Activated T-cell treated with anti-CD3 and anti-CD28 coated beads, Interleukin-2, amount 50 U/mL, for 24 hours (primary cell): ENCODE results near the gene LIG3.
"Not testable (repeated sequence)": the region's sequence is repeated elsewhere in the genome, so short reads cannot be mapped to it uniquely, and the experiment has no call there.

ENCODE experiments used
- DNase-seq: peaks from one replicate; pipeline ENCODE4 v3.0.0-alpha.2; 2020
- H3K27ac Mint-ChIP-seq: 2 replicates; pipeline ENCODE4 v1.8.0; 2020; ENCODE audit warnings: mild to moderate bottlenecking, mixed read lengths
- H3K27me3 Mint-ChIP-seq: 2 replicates; pipeline ENCODE4 v1.8.0; 2020; ENCODE audit warnings: mixed read lengths
- H3K36me3 Mint-ChIP-seq: 2 replicates; pipeline ENCODE4 v1.8.0; 2020; ENCODE audit warnings: low read depth, mixed read lengths
- H3K4me1 Mint-ChIP-seq: 2 replicates; pipeline ENCODE4 v1.8.0; 2020; ENCODE audit warnings: low read depth, mixed read lengths
- H3K4me3 Mint-ChIP-seq: 2 replicates; pipeline ENCODE4 v1.8.0; 2020; ENCODE audit warnings: mild to moderate bottlenecking, moderate library complexity, mixed read lengths
- H3K9me3 Mint-ChIP-seq: 2 replicates; pipeline ENCODE4 v1.8.0; 2020; ENCODE audit warnings: mixed read lengths

Gene LIG3

GRCh38 chr17:34980353-34980680, at the start of gene LIG3:
LIG3 (plus strand) TSS chr17:34980512; CDS start chr17:34983006, 2,494 bp downstream.
- Mint-ChIP-seq H3K27ac (peak within 1 kb of the TSS; percentile 99), H3K27me3 (no peaks in the 10 kb centered on the region), H3K4me1 (peaks cover 50% of the 10 kb centered on the region), H3K9me3 (no peaks in the 10 kb centered on the region), H3K4me3 (peak within 1 kb of the TSS; percentile 91), H3K36me3 (peaks cover 42% of the 10 kb centered on the region)
- DNase-seq, result peak; percentile 97

GRCh38 chr17:34950780-34951179, 29.5 kb upstream of the LIG3 start:
- H3K27ac Mint-ChIP-seq, DNase-seq, H3K4me1 Mint-ChIP-seq, H3K4me3 Mint-ChIP-seq, H3K36me3 Mint-ChIP-seq, H3K9me3 Mint-ChIP-seq, H3K27me3 Mint-ChIP-seq: not testable (repeated sequence)

GRCh38 chr17:34958438-34958837, 21.9 kb upstream of the LIG3 start:
- H3K27ac Mint-ChIP-seq, result no peak overlapping the region
- no peak overlapping the region for H3K4me3 Mint-ChIP-seq
- H3K4me1 Mint-ChIP-seq, result peaks cover 23% of the 10 kb centered on the region
- H3K9me3 Mint-ChIP-seq, result no peaks in the 10 kb centered on the region
- no peak for DNase-seq
- H3K27me3 Mint-ChIP-seq, result no peaks in the 10 kb centered on the region
- peaks cover 26% of the 10 kb centered on the region for H3K36me3 Mint-ChIP-seq

- H3K4me3 Mint-ChIP-seq, result peak within 1 kb of the TSS; percentile 99
- H3K36me3 Mint-ChIP-seq, result peaks cover 54% of the 10 kb centered on the region
- H3K4me1 Mint-ChIP-seq, result peaks cover 35% of the 10 kb centered on the region
- no peaks in the 10 kb centered on the region for H3K27me3 Mint-ChIP-seq
- peak within 1 kb of the TSS; percentile 100 for H3K27ac Mint-ChIP-seq
- no peaks in the 10 kb centered on the region for H3K9me3 Mint-ChIP-seq
- DNase-seq, result peak; percentile 90
These were observed 19.0 kb upstream of the LIG3 start, which contains the start of the genes CCT6B and ZNF830 for GRCh38 chr17:34961093-34961911. CCT6B (minus strand) TSS chr17:34961460; CDS start chr17:34961393, 67 bp downstream. ZNF830 (plus strand) TSS chr17:34961540; CDS start chr17:34961567, 27 bp downstream.

GRCh38 chr17:34974179-34974578, 6.1 kb upstream of the LIG3 start:
- Mint-ChIP-seq H3K4me3 (no peak overlapping the region), H3K4me1 (peaks cover 23% of the 10 kb centered on the region), H3K27me3 (no peaks in the 10 kb centered on the region), H3K27ac (peak overlapping the region; percentile 5), H3K36me3 (peaks cover 7% of the 10 kb centered on the region), H3K9me3 (no peaks in the 10 kb centered on the region)
- DNase-seq, result no peak

DNA sequence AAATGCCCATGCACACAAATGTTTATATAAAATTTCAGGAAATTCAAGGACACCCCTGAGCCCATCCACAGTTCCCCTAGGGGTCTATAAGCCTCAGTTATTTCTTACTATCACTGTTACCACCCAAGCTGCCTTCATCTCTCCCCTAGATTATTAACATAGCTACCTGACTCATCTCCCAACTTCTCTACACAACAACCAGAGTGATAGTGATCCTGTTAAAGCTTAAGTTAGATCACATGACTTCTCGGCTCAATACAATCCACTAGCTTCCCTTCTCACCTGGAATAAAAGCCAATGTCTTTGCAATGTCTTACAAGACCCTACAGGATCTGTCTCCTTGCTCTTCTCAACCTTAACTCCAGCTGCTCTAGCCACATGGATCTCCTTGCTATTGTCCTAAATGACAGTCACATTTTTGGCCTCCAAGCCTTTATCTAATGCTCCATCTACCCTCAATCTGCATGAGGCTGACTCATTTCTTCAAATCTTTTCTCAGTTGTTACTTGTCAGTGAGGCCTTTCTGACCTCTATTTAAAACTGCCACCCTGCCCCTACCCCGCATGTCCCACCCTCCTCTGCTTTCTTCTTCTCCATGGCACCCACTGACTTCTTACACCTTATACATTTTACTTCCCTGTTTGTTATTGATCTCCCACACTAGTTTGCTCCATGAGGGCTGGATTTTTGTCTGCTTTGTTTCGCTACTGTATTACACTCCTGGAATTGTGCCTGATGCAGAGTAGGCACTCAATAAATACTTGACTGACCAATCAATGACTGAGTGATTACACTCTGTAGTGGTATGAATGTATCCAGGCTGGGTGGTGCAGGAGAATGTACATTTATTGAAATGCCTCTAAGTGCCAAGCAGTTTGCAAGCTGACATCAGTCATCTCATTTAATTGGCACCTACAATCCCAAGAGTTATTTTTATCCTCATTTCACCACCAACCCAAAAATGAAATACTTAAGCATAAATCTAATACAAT, 5.2 kb upstream of the LIG3 start:
- DNase-seq, result no peak
- H3K36me3 Mint-ChIP-seq, result peaks cover 4% of the 10 kb centered on the region
- H3K9me3 Mint-ChIP-seq, result no peaks in the 10 kb centered on the region
- peaks cover 32% of the 10 kb centered on the region for H3K4me1 Mint-ChIP-seq
- no peak overlapping the region for H3K4me3 Mint-ChIP-seq
- H3K27ac Mint-ChIP-seq, result peak overlapping the region; percentile 26
- H3K27me3 Mint-ChIP-seq, result no peaks in the 10 kb centered on the region

GRCh38 chr17:34979153-34979552, 1.2 kb upstream of the LIG3 start:
- DNase-seq, result no peak
- peak overlapping the region; percentile 91 for H3K4me3 Mint-ChIP-seq
- H3K27me3 Mint-ChIP-seq, result no peaks in the 10 kb centered on the region
- peaks cover 31% of the 10 kb centered on the region for H3K36me3 Mint-ChIP-seq
- H3K9me3 Mint-ChIP-seq, result no peaks in the 10 kb centered on the region
- peak overlapping the region; percentile 99 for H3K27ac Mint-ChIP-seq
- H3K4me1 Mint-ChIP-seq, result peaks cover 54% of the 10 kb centered on the region

DNA sequence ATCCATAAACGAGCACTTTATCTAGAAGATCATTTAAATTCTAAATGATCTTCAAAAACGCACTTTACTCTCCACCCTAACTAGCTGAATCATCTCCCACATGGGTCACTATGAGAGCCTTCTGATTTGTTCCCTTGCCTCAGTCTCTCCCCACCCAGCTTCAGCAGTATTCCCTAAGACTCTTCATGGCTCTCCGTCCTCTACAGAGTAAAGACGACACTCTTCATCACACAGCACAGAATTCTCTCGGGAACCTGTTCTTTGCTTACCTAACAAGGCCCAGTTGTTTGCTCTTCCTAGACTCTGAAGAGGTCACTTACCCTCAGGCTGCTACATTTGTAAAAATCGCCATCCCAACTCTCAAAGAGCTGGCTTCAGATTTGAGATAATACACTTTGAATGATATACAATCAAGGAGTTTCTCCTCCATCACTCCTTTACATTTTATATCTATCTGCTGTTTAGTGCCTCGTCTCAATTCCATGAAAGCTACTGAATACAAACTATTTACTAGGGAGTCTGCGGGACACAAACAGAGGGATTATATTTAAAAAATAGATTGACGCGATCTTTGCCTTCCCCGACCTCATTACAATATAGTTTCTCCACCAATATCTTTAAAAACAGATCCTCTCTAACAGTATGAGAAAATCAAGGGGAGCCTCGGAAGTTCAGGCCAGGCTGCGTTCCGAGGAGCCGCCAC, 511 bp upstream of the LIG3 start:
- no peak for DNase-seq
- peaks cover 52% of the 10 kb centered on the region for H3K4me1 Mint-ChIP-seq
- H3K27ac Mint-ChIP-seq, result peak overlapping the region; percentile 99

GRCh38 chr17:34980681-34981537, 597 bp downstream of the LIG3 start:
- Mint-ChIP-seq H3K27me3 (no peaks in the 10 kb centered on the region), H3K9me3 (no peaks in the 10 kb centered on the region), H3K27ac (peak overlapping the region; percentile 96), H3K4me1 (peaks cover 54% of the 10 kb centered on the region), H3K36me3 (peaks cover 48% of the 10 kb centered on the region), H3K4me3 (peak overlapping the region; percentile 89)
- no peak for DNase-seq

More for the DNA sequence above, 511 bp upstream of the LIG3 start:
- H3K4me3 Mint-ChIP-seq, result peak overlapping the region; percentile 91
- H3K9me3 Mint-ChIP-seq, result no peaks in the 10 kb centered on the region
- H3K27me3 Mint-ChIP-seq, result no peaks in the 10 kb centered on the region
- peaks cover 37% of the 10 kb centered on the region for H3K36me3 Mint-ChIP-seq

DNA sequence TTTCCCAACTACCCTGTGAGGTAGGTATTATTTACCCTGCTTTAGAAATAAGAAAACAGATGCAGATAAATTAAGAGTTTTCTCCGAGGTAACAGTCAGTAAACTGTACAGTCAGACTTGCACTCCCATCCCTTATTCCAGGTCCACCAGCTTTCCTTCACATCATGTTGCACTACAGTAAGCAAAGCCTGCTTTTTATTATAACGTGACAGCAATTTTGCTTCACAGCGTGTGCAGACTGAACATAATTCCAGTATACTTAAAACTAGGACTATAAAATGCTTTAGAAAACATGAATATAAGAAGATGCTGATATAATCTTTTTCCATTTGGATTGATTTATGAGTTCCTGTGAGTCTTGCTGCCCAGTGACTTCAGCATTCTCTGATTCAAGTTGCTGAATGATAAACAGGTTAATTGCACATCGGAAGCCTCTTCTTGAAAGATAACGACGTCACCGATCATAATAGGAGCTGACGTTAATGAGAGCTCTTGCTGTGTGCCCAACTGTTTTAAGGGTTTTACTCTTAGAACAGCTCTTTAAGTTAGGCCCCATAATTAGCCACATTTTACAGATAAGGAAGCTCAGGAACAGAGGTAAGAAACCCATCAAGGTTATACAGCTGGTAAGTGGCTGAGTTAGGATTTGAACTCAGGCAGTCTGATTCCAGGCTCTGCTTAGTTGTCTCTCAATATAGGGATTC, 1.4 kb downstream of the LIG3 start:
- H3K4me1 Mint-ChIP-seq, result peaks cover 55% of the 10 kb centered on the region
- no peaks in the 10 kb centered on the region for H3K9me3 Mint-ChIP-seq
- H3K36me3 Mint-ChIP-seq, result peaks cover 56% of the 10 kb centered on the region

DNA sequence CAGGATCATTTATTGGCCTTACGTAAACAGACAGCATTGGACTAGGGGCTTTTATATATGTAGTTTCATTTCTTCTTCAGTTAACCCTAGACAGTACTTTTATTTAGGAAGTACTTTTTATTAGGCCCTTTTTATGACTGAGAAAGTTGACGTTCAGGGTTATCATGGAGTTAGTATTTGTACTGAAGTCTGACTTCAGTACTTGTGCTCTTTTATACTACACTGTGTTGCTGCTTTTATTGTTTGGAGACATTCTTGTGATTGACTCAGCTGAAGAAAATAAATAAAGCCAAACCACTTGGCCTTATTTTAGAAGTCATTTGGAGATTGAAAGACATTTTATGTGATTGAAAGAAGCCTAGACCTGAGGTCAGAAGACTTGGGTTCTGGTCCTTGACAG, 6.9 kb downstream of the LIG3 start:
- DNase-seq, result no peak
- H3K4me1 Mint-ChIP-seq, result peaks cover 34% of the 10 kb centered on the region
- H3K36me3 Mint-ChIP-seq, result peaks cover 94% of the 10 kb centered on the region
- H3K9me3 Mint-ChIP-seq, result no peaks in the 10 kb centered on the region
- H3K27me3 Mint-ChIP-seq, result no peaks in the 10 kb centered on the region
- no peak overlapping the region for H3K4me3 Mint-ChIP-seq
- H3K27ac Mint-ChIP-seq, result no peak overlapping the region

More for the DNA sequence above, 1.4 kb downstream of the LIG3 start:
- H3K27ac Mint-ChIP-seq, result peak overlapping the region; percentile 96
- no peak for DNase-seq
- no peaks in the 10 kb centered on the region for H3K27me3 Mint-ChIP-seq
- peak overlapping the region; percentile 89 for H3K4me3 Mint-ChIP-seq

DNA sequence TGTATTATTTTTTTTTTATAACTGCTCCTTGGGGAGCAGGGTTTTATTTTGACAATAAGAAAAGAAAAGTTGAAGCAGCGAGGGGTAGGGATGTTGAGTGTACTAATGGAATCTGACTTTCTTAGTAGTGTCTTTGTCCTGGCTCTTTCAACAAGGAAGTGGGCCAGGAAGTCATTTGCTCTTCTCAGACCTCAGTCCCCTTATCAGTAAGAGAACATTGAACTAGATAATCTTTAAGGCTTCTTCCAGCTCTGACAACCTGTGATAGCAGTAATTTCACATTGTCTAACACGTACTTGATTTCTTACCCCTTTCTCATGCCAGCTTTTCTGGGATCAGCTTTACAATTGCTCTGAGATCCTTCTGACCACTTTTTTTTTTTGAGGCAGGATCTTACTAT, 8.3 kb downstream of the LIG3 start:
- H3K27me3 Mint-ChIP-seq, result no peaks in the 10 kb centered on the region
- H3K4me3 Mint-ChIP-seq, result no peak overlapping the region
- peaks cover 96% of the 10 kb centered on the region for H3K36me3 Mint-ChIP-seq
- peaks cover 22% of the 10 kb centered on the region for H3K4me1 Mint-ChIP-seq
- no peak overlapping the region for H3K27ac Mint-ChIP-seq
- no peaks in the 10 kb centered on the region for H3K9me3 Mint-ChIP-seq
- no peak for DNase-seq

DNA sequence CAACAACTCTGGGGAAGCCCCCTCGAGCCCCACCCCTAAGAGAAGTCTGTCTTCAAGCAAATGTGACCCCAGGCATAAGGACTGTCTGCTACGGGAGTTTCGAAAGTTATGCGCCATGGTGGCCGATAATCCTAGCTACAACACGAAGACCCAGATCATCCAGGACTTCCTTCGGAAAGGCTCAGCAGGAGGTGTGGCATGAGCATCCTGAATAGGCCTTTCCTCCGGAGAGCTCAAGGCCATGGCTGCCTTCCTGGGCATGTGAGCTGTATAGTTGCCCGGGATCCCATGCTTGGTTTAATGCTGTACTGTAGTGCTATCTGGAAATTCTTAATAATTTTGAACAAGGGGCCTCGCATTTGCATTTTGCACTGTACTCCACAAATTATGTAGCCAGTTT, 9.2 kb downstream of the LIG3 start:
- DNase-seq, result no peak
- Mint-ChIP-seq H3K36me3 (peaks cover 96% of the 10 kb centered on the region), H3K4me3 (no peak overlapping the region), H3K9me3 (no peaks in the 10 kb centered on the region), H3K27me3 (no peaks in the 10 kb centered on the region), H3K4me1 (peaks cover 14% of the 10 kb centered on the region), H3K27ac (no peak overlapping the region)
